GM18511 (cell line): ENCODE measurements around the gene PRKCE.

ENCODE experiments used
- ATAC-seq: cut with Tn5 transposase; IDR thresholded peaks from one replicate; pipeline ENCODE4 v1.9.1; 2021; ENCODE audit warnings: mild to moderate bottlenecking, moderate library complexity; ENCODE audit not compliant: unreplicated experiment

PRKCE gene

DNA sequence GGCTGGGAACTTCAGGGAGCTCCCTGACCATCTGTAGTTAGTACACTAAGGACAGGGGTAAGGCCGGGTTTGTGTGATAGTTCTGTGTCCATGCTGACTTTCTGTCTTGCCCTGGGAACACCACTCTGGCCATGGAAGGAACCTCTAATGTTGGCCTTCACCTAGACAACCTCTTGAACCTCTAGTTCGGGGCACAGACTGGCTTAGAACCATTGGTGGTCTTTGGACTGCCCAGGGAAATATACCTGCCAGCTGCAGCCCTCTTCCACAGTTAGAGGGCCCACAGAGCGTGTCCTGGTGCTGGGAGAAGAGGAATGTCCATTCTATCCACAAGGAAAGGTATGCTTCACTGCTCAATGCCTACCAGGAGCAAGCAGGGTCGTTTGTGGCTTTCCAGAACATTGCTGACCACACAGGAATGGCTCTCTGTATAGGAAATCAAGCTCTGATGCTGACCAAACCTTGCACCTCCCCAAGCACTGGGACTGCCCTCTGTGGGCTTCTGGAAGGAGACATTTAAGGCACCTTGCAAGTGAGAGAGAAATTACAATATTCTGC, 326.9 kb downstream of the PRKCE start:
- no peak for ATAC-seq

DNA sequence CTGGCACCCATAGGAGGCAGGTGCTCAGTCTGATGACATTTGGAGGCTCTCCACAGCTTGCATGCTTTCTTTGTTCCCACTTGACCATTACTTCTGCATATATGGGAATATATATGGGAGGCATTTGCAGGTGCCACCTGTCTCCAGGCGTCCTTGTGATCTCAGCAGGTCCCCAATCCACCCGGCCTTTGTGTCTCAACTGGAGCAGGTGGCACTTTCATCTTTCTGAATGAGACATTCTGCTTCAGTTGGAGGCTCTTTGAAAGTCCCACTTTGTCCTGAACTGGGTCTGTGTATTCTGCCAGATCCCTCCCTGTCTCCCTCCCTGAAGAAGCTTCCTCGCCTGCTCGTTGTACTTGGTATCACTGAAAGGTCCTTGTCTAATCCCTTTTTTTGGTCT, 327.6 kb downstream of the PRKCE start:
- ATAC-seq = no peak

DNA sequence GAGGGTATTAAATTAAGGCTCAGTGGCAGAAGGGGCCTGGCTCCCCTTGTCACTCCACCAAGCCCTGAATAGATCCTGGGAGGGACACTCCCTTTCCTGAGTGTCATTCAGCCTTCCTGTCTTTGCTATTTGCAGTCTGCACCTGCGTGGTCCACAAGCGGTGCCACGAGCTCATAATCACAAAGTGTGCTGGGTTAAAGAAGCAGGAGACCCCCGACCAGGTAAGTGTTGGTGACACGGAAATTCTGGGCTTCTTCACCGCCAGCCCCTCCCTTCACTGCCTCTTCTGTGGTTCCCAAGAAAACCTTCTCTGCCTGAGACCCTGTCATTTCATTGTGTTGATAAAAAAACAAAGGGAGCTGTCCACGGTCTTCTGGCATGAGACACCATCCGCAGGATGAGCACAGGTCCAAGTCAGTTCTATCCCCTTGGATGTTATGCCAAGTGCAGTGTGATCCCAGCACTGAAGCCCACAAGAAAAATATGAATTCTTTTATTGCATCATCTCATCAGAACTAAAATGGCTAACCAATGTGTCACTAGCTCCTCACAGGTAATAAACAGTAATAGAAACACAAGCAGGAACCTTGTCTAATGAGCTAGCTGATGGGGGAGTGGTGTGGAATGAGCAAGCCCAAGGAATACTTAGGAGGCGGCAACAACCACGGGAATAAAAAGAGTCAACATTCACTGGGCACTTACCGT, 328.8 kb downstream of the PRKCE start:
- no peak for ATAC-seq

DNA sequence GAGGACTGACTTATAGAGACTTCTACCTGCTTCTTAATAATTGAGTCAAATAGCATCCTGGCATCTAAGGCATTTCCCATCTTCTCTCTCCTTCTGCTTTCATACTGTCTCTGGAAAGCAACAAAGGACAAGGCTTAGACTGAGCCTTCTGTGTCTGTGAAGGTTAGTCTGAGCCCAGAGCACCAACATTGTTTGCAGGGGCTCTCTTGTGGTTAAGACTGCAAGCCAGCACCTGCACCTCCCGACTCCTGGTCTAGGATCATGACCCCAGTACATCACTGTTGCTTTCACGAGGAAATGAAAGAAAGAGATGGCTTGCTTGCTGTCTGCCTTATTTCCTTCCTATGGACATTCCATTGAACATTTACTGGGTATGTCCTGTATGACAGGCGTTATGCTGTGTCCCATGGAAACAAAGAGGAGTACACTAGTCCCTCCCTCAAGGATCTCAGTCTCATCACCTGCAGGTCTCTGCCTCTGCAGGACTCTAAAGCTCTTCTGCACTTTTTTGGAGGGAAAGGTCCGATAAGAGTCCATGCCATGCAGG, 330.0 kb downstream of the PRKCE start:
- no peak for ATAC-seq

DNA sequence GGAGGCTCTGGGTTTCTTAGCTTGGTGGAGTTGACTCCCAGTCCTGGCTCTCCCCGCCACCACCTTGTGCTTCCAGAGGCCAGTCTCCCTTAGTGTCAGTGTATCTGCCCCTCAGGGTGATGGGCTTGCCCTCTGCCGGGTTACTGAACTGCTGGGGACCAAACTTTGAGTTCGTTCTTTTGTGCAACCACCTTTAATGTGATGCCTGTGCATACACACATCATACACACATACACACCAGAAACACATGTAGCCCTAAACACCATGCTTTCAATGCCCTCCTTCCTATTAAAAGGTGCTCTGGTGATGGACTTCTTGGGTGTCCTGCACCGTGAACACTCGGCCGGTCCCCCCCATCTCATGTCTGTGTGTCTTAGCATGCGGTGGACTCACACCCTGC, 330.6 kb downstream of the PRKCE start:
- ATAC-seq = no peak

DNA sequence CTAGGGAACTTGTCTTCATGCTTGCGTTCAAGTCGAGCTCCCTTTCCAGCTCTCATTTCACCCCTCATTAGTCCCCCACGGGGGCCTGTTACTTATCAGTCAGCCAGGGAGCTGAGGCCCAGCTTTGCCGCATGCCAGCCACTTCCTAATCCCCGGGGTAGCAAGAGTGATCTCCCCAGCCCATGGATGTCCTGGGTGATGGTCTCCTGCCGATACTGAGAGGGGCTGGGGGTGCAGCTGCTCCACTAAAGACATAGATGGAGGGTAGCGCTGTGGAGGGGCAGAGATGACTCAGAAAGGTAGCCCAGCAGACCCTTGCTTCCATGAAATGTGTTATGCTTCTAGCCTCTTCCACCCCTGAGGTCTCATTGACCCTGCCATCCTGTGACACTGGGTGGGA, 331.7 kb downstream of the PRKCE start:
- ATAC-seq = no peak

DNA sequence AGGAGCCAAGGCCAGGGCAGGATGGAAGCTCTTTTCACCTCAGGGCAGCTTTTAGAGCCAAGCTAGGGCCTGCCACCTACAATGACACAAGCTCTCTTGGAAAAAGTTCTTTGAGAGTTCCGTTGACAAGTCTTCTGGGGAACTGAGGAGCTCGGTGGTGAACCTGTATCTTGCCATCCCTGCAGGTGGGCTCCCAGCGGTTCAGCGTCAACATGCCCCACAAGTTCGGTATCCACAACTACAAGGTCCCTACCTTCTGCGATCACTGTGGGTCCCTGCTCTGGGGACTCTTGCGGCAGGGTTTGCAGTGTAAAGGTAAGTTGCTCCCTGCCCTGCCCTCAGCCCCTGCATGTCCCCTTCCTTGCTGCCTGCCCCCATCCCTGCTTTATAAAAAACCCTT, 332.9 kb downstream of the PRKCE start:
- no peak for ATAC-seq

DNA sequence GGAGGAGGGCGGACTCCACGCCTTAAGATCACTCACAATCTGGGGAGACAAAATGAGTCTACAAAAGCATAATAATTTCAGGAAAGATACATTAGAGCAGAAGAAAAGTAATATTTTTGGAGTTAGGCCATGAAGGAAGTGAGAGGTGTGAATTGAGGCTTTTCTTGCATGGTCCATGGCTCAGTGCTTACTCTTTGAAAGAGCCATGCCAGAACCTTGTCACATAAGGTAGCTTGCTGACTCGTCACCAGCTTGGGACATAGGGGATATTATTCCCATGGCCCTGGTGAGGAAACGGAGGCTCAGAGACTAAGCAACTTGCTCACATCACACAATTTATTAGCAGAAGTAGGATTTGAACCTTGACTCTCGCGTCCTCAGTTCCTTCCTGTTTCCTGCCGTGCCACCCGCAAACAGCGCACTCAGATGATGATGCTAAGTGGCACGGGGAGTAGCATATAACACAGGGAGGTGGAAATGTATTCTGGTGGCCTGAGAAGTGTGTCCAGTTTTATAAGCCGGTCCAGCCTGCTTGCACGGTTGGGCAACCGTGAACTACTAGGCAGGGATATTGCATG, 333.5 kb downstream of the PRKCE start:
- ATAC-seq = no peak

DNA sequence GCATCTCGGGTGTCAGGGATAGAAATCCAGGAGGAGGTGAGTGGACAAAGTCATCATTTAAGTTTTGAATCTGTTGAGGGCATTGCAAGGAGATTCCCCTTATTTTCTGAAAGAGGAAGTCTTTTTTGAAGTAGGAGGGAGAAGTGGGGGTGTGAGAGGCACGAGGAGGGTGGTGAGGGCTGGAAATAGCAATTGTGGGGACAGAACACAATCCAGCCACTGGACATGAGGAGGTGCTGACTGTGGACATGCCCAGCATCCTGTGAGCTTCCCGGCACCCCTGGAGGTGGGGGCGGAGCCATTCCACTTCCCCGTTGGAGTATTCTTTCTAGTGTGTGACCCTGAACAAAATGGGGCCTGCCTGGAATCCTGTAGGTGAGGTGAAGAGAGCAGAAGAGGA, 335.0 kb downstream of the PRKCE start:
- ATAC-seq = no peak

DNA sequence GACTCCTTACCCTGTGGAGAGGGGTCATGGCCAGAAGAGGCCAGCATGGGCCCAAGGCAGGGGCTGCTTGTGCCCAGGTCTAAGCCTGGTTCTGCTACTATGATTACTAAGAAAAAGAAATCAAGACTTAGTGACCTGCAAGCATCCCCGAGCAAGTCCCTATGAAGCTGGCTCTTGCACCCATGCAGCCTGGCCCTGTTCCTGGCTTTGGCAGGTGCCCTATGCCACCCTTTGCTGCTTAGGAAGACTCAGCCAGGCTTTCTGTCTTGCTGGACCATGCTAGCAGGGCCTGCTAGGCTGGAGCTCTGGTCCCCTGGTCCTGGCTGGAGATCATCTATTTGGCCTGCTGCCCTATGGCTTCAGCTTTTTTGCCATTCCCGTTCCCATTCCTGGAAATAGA, 336.4 kb downstream of the PRKCE start:
- no peak for ATAC-seq

DNA sequence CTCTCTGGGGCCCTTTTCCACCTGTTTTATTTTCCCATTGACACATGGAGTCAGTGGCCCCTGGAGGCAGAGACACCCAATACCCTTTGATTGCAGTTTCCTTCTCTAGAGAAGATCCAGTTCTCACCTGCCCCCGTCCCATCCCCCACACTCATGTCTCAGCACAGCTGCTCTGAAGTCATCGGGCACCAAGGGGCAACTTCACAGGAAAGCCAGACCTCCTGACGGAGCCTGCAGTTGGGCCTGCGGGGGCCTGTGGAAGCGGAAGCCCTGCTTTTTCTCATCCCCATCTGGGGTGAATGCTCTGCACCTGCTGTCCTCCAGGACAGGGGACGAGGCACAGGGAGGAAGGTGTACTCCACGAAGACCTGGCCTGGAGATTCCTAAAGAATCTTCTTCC, 337.4 kb downstream of the PRKCE start:
- no peak for ATAC-seq

DNA sequence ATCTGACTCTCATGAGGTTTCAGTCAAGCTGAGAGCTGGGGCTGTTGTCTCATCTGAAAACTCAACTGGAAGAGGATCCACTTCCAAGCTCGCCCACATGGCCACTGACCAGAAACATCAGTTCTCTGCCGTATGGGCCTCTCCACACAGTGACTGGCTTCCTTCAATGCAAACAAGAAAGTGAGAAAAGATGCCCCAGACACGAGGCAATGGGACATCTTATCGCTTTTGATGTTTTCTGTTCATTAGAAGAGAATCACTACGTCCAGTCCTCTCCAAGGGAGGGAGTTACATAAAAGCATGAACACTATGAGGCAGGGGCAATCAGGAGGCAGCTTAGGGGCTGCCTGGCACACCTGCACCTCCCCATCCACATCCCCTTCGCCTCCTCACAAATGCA, 338.7 kb downstream of the PRKCE start:
- ATAC-seq = no peak

DNA sequence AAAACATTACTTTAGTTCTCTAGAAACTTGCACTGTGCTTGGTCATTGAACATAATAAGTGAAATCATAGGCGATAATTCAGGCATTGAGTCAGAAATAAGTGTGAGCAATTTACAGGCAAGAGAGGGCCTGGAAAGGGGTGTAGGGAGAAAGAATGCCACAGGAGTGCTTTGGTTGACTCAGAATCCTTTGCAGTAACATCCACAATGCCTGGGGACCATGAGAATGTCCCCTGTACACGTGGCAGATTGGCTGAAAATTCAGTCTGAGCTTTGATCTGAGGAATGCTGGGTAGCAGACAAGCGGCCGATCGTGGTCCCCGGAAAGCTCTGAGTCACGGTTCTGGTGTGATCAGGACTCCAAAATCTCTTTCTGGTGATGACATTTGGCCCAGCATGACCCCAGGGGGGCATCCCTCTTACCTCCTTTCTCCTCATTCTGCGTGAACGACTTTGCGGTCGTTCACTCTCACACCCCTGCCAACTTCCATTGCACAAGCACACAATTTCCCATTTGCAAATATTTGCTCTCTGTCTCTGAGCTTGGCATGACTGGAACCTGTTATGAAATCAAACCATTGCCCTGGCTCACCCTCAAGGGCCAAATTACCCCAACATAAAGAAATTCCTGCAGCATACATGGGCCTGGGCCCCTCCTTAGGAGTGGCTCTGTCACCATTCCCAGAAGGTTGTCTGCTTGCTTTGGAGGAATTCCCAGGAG, 340.7 kb downstream of the PRKCE start:
- ATAC-seq = no peak

DNA sequence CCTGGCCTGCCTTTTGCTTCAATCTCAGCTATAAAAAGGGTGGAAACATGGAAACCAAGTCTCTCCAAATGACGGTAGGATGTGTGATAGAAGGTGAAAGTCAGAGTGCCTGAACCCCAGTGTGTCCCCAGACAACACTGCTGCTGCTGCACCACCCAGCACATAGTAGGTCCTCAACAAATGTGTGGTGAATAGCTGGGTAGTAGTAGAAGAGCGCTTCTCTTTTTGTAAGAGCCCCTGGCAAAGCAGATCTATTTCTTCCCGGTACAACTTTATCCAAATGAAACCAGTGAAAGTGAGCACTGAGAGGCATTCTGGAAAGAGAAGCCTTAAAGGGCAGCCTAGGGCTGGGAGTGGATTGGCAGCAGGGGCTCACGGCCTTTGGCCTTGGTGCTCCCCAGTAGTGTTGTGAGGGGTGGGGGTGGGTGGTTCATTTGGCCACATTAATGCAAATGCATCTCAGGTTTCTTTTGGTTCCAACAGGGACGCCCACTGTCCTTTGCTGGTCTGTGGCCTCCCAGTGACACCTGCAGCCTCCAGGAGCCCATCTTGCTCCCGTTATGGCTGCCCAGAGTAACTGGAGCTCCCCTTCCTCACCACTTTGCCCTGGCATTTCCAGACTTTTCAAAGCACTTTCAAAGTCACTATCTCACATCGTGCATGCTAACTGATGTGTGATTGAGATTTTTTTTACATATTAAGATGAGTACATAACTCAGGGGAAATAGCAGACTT, 341.4 kb downstream of the PRKCE start:
- ATAC-seq = no peak

DNA sequence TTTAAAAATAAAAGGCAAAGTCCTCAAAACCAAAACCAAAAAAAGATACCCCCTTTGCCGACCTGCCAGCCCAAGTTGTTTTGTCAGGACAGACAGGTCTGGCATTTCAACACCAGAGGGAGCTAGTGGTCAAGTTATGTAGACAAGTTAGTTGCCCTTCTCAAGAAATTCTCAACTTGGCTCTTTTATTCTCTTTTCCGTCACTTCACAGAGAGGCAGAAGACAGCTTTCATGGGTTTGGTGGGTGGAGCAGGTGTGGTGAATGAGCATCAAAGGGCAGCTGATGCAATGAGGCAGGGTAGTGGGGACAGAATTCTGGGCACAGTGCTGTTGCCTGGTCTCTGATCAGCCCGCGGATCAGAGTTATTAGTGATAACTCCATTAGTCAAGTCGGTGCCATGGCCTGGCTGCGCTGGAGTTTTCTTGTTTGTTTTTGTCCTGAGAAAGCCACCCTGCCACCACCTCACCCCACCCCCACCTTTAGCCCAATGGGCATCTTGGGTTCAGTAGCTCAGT, 342.1 kb downstream of the PRKCE start:
- no peak for ATAC-seq

DNA sequence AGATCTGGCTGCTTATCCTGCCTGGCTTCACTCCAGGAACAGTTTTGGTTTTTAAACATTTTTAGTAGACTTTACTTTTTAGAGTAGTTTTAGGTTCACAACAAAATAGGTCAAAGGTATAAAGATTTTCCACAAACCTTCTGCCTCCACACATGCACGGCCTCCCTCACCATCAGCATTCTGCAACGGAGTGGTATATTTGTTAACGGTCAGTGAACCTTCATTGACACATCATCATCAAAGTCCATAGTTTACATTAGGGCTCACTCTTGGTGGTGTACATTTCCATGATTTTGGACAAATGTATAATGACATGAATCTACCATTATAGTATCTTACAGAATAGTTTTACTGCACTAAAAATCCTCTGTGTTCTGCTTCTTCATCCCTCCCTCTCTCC, 342.6 kb downstream of the PRKCE start:
- ATAC-seq = no peak

DNA sequence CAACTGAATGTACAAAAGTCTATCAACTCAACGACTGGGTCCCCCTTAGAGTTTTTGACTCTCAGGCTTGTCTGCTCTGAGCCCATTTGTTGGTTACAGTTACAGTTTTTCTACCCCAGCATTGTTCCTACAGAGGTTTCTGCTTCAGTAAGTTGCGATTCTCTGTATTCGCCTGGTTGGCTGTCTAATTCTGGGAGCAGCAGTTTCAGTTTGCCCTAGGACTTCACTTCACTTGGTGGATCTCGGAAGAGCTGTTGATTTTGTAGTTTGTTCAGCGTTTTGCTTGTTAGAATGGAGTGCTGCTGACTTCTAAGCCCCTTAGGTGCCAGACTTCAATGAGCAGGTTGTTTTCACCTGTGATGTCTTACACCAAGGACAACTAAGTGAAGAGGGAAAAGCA, 349.2 kb downstream of the PRKCE start:
- no peak for ATAC-seq

DNA sequence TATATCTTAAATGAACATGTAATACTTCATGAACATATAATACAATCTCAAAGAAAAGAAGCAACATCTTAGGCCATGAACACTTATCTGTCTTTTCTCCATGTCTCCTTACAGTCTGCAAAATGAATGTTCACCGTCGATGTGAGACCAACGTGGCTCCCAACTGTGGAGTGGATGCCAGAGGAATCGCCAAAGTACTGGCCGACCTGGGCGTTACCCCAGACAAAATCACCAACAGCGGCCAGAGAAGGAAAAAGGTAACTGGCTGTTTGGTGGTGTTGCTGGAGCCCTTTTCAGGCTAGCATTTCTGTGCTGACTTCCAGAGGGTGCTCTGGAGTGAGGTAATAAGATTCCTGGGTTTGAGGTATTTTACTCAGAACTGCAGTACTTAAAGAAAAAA, 349.8 kb downstream of the PRKCE start:
- no peak for ATAC-seq

DNA sequence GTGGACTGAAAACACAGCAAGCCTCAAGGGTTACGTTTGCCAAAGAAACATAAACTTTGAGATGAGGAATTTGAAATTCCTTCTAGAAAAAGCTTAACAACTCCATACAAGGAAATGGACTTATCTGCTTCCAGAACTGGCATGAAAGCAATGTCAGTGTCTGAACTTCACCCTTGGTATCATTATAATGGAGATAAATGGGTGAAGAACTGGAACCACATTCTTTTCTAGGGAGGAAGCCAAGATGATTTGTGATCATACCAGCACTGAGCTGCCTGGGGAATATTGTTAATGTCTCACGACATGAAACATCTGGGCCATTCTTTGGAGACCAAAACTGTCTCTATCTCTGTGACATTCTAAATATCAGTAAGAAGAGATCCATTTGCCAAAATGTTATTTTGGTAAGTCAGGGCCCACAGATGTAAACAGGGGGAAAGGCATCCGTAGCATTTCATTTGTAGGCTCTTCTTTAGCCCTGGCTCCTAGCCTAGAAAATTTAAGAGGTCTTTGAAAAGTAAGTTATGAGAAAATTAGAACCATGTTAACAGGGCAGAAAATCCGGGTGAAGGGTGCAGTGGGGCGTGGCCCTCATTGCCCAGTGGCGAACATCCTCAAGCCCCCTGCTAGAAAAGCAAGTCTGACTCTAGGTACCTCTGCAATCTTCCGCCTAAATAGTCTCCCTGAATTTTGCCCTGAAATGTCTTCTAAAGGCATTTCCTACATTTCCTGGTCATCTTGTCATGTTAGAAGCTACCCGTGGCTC, 350.4 kb downstream of the PRKCE start:
- no peak for ATAC-seq

DNA sequence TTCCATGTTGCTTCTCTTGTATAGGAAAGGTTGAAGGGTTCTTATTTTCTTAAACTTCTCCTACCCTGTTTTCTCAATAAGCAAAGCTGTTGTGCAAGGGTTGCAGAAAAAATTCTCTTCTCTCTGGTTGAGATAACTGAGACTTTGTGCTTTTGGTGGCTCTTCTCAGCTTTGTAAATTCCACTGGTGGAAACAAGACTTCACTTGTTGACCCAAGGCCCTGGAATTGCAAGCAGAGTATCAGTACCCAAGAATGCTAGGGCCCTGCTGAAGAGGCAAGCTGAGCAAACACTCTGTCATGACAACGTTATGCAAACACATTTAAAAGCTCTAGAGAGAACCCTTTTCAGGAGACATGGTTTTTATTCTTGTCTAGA, 351.0 kb downstream of the PRKCE start:
- no peak for ATAC-seq
